ENCODE results near the gene SAP30BP.
"Not testable (repeated sequence)": the region's sequence is repeated elsewhere in the genome, so short reads cannot be mapped to it uniquely, and the experiment has no call there.

The SAP30BP gene

DNA sequence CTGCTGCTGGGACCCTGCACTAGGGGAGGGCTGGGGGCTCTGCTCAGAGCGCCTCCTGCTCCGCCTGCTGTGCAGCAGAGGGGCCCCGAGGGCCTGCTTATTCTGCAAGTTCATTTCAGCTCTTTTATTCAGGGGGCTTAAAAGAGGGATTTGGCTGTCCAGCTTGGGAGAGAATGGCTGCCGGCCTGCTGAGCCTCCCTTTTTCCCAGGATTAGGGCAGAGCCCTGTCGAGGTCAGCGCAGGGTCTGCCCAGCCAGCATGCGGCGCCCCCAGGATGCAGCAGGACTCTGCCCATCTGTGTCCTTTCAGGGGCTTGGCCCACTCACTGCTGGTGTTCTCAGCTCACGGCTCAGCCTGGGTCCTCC lies 32.8 kb upstream of the SAP30BP start:
- no peak for DNase-seq

DNA sequence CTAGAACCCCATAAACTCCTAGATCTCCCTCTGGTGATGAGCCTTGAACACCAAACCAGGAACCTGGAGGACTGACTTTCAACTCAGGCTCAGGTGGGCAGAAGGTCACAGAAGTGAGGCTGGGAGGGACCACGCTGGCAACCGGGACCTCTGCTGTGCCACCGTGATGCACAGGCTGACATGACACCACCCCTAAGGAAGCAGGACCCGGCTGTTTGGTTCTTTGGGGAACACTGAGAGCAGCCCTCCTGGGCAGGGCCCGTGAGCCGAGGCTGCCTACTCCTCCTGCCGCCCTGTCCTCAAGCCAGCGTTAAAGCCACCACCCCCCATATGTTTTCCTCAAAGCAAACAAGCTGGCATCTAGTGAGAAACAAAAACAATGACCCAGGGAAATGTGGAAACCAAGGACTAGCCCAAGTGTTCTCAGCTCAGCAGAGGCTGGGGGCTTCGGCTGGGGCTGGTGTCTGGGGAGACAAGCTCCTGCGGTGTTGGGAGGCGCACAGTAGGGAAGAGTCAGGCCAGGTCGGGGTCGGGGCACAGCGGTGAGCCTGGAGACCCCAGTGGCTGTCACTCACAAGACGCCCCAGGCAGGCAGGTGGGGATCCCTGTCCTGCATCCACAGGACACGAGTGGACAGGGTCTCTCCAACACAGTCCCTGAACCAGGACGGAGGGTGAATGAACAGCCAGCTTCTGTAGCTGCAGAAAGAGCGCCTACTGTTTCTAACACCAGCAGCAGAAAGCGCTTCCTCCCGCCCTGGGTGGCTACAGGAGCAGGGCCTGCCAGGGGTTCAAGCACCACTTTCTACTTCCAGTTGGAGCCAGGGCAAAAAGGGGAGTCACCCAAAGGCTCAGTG lies 32.2 kb upstream of the SAP30BP start:
- DNase-seq = peak; percentile 27

DNA sequence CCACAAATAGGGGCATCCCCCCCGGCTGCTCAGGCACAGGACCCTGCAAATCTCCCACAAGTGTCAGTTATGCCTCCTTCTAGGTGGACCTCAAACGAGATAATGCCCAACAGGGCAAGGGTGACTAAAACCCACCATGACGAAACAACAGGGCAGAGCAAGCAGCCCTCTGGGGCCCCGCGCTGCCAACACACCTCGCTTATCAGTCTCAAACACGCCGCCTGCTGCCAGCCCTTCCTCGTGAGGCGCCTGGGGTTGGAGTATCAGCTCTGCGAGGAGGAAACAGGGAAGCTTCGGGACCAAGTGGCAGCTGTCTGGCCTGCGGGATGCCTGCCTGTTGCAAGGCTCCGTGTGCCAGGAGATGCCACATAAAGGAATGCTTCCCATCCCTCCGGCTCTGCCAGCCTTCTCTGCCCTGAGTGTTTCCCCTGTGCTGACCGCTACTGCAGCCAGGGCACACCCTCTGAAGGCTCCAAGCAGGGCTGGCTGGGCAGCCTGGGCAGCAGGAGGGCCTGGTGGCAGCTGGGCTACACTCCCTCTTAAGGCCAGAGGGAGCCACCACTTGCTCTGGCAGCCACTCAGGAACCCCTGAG lies 31.4 kb upstream of the SAP30BP start:
- peak; percentile 43 for DNase-seq

DNA sequence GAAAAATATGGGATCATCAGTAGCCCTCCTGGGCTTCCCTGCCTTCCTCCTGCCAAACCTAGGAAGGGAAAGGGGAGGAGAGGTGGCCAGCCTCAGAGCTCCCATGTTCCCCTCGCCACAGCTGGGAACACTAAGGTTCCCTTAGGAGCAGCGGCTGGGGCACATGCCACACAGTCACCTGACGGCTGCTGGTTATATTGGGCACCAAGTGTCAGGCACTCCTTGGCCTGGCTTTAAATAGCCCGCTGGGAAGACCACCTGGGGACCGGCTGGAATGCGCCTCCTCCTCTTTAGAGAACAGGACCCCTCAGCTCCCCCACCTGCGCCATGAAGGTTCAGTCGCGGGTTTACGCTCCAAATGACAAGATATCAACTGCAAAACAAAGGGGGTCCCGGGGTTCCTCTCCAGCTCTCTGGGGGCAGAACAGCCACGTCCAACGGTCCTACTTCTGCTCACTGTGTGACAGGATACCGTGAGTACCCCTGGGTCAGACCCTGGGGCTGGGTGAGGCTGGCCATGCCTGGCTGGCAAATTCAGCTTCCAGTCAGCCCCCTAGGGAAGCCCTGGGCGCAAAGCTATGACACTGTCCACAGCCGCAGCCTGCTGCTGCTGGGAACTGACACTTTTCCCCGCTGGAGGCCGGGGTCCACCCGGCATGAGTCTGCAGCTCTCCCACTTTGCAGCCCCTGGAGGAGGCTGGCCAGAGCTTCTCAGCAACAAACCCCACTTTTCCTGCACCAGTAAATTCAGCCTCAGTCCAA lies 30.6 kb upstream of the SAP30BP start:
- DNase-seq = peak; percentile 59

DNA sequence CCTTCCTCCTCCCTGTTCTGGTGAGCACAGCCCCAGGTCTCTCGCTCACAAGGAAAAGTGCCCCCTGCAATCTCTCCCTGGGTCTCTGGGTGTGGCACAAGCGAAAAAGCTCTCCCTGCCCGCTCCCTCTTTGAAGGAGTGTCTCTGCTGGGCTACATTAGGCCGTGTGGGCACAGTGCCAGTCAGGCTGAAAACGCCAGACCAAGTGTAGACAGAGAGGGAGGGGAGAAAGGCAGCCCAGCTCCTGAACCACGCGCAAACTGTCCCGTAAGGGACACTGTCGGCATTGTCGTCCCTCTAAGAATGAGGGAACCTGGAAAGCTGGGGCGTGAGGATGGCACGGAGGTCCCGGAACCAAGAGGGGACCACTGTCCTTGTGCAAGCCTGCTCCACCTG lies 30.0 kb upstream of the SAP30BP start:
- peak; percentile 84 for DNase-seq

DNA sequence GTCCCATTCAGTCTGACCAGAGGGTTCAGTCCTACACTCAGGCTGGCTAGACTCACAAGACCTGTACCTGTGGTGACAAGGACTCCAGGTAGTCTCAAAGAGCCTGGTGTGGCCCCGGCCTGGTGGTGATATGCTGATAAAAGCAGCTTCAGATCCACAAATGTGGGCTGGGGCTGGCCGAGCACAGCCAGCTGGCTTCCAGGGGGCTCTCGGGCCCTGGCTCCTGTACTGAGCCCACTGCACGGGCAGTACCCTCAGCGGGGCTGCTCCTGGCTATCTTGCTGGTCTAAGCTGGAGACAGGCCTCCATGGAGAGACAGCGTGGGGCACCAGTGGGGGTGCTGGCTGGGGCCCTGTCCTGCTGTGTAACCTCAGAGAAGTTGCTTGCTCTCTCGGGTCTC lies 29.6 kb upstream of the SAP30BP start:
- DNase-seq = no peak

DNA sequence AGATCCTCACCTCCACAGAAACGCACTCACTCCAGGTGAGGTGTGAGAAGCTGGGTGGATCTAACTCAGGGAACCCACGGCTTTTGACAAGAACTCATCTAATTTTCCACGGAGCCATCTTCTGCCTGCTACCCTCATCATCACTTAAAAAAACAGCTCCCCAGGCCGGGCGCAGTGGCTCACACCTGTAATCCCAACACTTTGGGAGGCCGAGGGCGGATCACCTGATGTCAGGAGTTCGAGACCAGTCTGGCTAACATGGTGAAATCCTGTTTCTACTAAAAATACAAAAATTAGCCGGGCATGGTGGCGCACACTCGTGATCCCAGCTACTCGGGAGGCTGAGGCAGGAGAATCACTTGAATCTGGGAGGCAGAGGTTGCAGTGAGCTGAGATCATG lies 29.1 kb upstream of the SAP30BP start:
- not testable (repeated sequence) for DNase-seq

DNA sequence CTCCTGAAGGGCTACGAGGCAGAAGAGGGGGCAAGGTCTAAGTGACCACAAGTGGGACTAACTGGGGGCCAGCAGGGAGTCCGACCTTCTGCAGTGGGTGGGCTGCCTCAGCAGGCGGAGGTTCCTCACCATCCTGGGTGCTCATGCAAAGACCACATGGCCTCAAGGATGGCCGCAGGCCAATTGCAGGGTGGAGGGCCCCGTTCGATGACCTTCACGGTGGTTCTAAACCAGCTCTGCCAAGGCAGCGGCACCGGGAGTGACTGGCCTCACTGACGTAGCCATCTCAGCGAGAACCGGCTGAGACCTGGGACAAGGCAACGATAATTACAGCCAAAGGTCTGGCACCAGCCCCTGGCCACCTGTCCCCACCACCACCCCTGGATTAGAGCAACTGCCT lies 28.2 kb upstream of the SAP30BP start:
- no peak for DNase-seq

DNA sequence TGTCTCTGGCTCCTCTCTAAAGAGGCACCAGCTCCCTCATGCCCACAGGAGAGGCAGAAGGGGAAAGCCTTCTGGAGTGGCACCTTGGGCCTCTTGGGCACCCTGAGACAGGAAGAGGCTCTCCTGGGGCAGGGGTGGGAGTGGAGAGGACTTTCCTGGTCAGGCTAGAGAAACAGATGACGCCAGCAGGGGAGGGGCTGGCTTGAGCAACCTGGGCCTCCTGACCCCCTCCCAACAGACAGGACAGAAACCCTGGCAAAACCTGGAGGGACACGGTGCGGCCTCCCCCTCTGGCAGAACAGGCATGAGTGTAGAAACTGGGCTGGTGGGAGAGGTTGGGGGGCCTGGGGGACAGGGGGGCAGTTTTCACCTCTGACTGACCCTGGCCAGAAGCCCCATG lies 27.8 kb upstream of the SAP30BP start:
- no peak for DNase-seq

DNA sequence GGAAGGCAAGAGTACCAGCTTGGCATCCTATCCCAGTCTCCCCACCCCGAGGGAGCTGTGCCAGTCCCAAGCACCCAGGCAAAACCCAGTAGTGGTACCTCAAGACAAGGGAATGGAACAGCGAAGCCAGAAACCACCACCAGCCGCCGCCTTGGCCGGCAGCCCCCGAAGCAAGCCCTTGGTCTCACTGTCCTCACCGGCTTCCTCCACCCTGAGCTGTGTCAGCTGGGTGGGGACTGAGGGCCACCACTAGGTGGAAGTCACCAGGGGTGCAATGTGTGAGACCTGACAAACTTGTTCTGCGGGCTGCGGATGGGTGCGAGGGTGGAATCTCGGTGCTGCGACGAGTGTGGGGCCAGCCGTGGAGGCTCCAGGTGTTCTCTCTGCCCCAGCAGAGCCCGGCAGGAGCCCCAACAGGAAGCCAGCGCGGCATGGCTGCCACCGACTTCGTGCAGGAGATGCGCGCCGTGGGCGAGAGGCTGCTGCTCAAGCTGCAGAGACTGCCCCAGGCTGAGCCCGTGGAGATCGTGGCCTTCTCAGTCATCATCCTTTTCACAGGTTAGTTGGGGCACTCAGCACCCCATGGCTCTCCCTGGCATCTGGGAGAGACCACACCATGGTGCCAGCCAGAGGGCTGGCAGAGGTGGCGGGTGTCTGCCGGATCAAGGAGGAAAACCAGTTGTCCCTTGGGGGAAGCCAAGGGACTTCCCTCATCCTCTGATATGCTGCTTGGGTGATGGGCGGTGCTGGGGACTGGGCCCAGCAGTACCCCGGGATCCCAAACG lies 27.2 kb upstream of the SAP30BP start:
- no peak for DNase-seq

DNA sequence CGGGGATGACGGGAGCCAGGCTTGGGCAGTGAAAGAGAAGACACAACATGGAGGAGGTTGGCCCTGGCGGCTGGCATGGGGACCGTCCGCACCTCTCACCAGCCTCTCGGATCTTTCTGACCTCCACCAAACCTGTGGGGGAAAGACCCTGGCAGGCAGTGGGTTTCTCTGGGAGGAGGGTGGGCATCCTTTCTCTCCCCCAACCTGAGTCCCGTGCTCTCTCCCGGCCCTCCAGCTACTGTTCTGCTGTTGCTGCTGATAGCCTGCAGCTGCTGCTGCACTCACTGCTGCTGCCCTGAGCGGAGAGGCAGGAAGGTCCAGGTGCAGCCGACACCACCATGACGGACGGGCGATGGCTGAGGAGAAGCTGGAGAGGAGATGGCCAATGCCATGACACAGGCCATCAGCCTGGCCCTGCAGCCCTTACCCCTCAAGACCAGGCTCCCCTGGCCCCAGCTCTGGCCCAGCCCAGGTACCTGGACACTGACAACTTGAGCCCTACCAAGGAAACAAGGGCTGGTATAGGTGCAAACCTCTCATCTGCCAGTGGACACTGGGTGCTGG lies 26.5 kb upstream of the SAP30BP start:
- DNase-seq = no peak

DNA sequence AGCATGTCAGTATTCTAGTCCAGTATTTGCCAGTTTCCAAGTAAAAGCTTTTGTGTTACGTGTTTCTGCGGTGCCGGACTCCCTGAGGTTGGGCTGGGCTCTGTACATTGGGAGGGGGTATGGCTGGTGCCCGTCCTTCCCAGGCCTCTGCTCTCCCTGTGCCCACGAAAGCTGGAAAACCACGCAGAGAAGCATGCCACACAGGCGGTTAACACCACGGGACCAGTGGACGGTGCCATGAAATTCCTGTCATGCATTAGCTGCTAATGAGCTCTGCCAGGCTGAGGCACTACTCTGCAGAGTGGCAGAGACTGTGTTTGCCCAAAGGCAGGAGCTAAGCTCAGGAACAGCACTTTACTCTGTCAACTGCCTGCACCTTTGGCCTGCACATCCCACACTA lies 25.8 kb upstream of the SAP30BP start:
- DNase-seq = no peak

DNA sequence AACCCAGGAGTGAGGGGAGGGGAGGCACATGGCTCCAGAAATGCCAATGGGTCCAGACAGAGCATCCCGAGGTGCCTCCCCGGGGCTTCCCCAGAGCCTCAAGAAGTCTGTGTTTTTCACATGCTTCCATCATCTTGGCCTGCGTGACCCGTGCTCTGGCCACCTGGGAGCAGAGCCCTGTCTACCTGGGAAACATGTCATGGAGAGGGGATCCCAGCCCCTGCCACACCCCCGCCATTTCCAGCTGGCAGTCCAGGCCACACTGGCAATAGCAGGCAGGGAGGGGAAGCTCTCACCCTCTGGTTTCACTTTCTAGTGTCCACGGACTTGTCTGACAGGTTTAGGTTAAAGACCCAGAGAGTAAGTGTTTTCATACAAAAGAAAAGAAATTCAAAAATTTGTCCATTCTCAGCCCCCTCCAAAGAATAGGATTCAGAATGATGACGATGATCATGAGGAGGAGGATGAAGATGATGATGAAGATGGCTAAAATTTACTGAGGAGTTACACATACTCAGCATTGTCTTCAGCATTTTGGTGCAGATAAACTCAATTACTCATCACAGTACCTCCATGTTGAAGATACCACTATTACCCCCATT lies 24.9 kb upstream of the SAP30BP start:
- DNase-seq = no peak

DNA sequence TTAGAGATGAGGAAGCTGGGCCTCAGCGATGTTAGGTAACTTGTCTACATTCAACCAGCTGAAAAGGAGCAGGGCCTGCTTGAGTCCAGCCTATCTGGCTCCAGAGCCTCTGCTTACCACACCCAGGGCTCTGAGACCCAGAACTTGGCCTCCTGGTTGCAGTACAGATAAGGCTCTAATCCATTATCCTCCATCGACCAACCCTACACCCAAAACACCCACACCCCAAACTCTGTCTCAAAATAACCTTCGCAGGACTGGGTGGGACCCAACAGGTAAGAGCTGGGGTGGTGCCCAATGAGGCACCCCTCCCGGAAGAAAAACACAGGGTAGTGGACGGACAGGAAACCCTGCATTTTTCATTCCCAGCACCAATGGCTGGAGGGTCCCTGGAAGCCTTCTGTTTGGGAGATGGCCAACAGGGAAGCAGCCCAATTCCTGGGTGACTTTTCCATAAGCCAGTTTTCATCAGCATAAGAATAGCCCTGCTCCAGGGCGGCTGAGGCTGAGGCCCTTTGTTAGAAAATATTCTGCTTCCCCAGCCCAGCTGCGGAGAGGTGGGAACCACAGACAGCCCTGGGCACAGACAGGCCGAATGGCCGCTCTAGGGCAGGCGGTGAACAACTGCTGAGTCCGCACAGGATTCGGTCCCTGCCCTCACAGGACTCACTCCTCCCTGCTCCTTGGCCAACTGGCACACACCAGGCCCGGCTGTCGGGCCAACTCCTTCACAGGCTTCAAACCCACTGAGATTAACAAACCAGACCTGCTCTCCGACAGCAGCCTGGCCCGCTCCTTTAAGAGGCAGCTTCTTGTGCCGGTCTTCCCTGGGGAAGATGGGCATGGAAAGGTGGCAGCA lies 24.1 kb upstream of the SAP30BP start:
- DNase-seq = no peak

DNA sequence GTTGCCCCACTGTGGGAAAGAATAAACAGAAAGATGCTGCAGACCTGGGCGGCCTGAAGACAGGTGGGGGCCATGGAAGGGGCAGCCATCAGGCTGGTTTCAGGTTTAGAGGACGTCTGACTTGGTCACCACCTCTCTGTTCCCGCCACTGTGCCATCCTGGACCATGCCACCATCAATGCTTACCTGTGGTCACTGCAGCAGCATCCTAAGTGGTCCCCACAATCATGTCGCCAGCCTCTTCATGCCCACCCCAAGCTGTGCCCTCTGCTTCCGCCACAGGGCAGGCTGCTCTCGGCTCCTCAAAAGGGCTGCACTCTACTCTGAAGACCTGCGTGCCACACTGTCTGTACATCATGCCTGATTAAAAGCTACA lies 23.5 kb upstream of the SAP30BP start:
- no peak for DNase-seq

DNA sequence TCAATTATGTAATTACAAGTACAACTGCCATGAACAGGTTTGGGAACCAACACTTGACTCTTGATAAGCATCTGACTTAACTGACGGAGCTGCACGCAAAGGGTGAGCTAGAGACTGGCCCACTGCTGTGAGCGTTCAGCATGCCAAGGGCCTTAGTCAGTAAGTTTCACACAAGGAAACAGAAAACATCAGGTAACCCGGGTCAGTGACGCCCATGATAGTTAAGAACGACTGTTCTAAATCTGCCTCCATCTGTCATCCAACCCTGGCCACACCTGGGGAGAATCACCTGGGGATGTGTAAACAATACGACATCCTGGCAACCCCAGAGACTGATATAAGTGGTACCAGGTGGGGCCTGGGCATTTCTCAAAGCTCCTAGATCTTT lies 21.6 kb upstream of the SAP30BP start:
- peak; percentile 99 for DNase-seq

DNA sequence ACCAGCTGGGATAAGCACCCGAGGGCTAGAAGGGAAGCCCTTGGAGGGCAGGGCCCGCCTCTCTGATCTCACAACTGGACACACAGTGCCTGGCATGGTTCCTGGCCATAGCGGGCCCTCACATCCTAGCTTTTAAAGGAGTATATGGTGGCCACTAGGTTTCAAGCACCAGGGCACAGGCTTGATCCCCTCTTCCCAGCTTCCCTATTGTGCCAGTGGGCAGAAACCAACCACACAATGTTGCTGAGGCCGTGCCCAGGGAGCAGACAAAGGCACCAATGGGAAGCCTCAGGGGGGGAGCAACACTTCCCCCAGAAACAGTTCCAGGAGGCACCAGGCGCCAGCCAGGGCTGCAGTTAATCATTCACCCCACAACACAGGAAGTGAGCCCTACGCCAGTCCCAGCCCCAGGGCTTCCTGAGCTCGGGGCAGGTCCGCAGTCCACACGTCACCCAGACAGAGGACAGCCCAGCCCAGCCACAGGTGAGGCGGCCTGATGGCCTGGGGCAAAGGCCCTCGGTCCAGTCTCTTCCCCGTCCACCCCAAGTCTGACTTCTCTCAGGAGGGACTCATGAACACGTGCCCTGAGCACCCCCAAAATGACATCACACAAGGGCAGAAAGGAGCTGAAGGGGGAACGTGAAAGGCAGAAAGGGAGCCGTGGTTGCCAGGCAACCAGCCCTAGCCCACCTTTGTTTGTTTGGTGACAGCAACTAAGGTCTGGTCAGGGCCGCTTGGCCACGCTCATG lies 21.1 kb upstream of the SAP30BP start:
- peak; percentile 71 for DNase-seq

DNA sequence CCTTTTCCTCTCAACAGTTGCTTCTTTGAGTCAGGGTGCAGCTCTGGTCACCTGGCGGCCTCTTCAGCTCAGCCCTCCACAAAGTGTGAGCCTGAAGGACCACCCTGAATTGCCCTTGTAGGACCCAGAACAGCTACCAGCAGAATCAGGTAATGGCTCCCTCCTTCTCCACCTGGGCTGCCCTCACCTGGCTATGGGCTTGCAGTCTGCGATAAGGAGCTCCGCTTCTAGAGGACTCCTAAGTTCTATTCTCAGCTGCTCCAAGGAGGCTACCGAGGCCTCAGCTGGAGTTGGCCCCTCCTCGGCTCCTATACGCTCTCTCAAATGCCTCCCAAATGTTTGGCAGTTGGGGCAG lies 20.5 kb upstream of the SAP30BP start:
- no peak for DNase-seq

DNA sequence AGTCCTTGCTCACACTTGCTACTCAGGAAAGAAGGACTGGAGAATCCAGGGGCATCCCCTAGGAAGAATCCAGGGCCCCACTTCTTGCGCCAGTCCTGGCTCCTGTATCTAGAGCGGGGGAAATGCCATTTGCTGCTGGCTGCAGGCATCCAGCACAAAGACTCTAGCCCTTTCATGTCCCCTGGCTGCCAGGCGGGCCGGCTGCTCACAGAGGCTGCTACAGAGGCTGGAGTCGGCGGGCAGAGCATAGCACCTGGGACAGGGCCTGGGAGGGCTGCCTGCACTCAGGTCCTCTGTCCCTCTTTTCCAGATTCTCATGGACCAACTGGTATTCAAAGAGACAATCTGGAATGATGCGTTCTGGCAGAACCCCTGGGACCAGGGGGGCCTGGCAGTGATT lies 20.1 kb upstream of the SAP30BP start:
- no peak for DNase-seq

DNA sequence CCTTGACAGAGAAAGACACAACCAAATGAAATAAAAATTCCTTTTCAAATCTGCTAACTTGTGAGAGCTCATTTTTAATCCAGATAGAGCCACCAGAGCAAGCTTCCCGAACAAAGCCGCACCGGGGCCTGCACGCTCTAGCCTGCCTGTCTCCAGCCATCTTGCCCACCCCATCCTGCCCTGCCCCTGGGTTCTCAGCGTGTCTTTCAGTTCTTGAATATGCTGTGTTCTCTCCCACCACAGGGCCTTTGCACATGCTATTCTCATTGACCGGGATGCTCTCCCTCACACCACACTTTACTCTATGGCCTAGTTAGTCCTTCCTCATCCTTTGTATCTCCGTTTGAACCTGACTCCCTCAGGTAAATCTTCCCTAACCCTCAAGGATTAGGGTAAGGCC lies 19.2 kb upstream of the SAP30BP start:
- DNase-seq = no peak

DNA sequence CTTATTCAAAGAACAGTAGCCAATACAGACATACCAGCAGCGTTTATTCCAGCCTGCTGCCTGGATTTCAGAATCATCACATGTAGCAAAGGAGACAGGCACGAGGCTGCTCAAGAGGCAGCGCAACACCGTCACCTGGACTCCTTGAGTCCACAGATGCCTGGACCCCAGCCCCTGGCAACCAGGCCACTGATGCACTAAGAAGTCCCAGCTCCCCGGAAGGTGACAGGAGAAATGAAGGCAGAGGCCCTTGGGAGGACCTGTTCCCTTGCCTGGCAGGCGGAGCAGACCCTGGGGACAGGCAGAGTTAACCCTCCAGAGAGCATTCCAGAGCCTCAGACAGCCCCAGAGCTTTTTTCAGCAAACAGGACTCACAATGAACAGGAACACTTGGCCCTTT lies 17.5 kb upstream of the SAP30BP start:
- no peak for DNase-seq

All from NCI-H69 (cell line).